Tibial artery (tissue), 4 donors: ENCODE measurements around the gene BTD.
"Not testable (repeated sequence)": the region's sequence is repeated elsewhere in the genome, so short reads cannot be mapped to it uniquely, and the experiment has no call there.

Source experiments
- DNase-seq, 2 donors: peaks; one replicate each; pipeline ENCODE4 v3.0.0-alpha.2; 2019
- H3K27ac ChIP-seq, 2 donors: fragments of 200-600 bp; sonication (generic) in 1 of 2; 1 replicate in 1 of 2; 2 replicates in 1 of 2; pipeline ENCODE4 v1.5.1; 2018 to 2019; ENCODE audit warnings: mild to moderate bottlenecking in 1 of 2
- H3K27me3 ChIP-seq, 2 donors: fragments of 200-600 bp; sonication (generic) in 1 of 2; one replicate each; pipeline versions ENCODE4 v1.5.1 to v1.6.0; 2016 to 2019
- H3K36me3 ChIP-seq, 3 donors: fragments of 200-600 bp; sonication (generic) in 2 of 3; one replicate each; pipeline ENCODE4 v1.5.1; 2016 to 2019; ENCODE audit warnings: mild to moderate bottlenecking in 2 of 3
- H3K4me1 ChIP-seq, 4 donors: fragments of 200-600 bp; sonication (generic) in 2 of 4; 1 replicate in 3 of 4; 2 replicates in 1 of 4; pipeline ENCODE4 v1.5.1; 2016 to 2019
- H3K4me3 ChIP-seq, 2 donors: fragments of 200-600 bp; sonication (generic) in 1 of 2; 1 replicate in 1 of 2; 2 replicates in 1 of 2; pipeline ENCODE4 v1.5.1; 2018 to 2019; ENCODE audit warnings: mild to moderate bottlenecking in 2 of 2
- H3K9me3 ChIP-seq, 3 donors: fragments of 200-600 bp; sonication (generic) in 1 of 3; one replicate each; pipeline ENCODE4 v1.5.1; 2016 to 2019
- intact Hi-C: fragments of 100-400 bp; cut with DNase I; formaldehyde crosslinking; loops from one replicate; pipeline ENCODE4 v1.15.0; 2023; ENCODE audit warnings: low total_unique reads
- TF ChIP-seq, protein P1 (sequence below), 2 experiments: fragments of 200-600 bp in 1 of 2; fragments of 450-650 bp in 1 of 2; IDR thresholded peaks; one replicate each; pipeline ENCODE4 v1.5.1; 2017 to 2019; ENCODE audit warnings: antibody characterized with exemption in 2 of 2, mild to moderate bottlenecking in 1 of 2, moderate library complexity in 1 of 2

The BTD gene

DNA sequence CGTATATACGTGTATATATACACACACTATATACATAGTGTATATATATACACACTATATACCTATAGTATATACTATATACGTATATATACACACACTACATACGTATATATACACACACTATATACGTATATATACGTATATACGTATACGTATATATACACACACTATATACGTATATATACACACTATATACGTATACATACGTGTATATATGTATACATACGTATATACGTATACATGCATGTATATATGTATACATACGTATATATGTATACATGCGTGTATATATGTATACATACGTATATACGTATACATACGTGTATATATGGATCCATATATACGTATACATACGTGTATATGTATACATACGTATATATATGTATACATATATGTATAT is 9.6 kb upstream of the BTD start:
- H3K9me3 ChIP-seq: no peaks in the 10 kb centered on the region
- no peaks in the 10 kb centered on the region for H3K4me1 ChIP-seq
- peaks cover 40 to 56% (median 40%) of the 10 kb centered on the region in 3 donors for H3K36me3 ChIP-seq
- intact Hi-C loops: no loop called here
- no peak for DNase-seq
- no peak overlapping the region for H3K4me3 ChIP-seq
- no peaks in the 10 kb centered on the region for H3K27me3 ChIP-seq
- TF ChIP-seq, protein P1, sequence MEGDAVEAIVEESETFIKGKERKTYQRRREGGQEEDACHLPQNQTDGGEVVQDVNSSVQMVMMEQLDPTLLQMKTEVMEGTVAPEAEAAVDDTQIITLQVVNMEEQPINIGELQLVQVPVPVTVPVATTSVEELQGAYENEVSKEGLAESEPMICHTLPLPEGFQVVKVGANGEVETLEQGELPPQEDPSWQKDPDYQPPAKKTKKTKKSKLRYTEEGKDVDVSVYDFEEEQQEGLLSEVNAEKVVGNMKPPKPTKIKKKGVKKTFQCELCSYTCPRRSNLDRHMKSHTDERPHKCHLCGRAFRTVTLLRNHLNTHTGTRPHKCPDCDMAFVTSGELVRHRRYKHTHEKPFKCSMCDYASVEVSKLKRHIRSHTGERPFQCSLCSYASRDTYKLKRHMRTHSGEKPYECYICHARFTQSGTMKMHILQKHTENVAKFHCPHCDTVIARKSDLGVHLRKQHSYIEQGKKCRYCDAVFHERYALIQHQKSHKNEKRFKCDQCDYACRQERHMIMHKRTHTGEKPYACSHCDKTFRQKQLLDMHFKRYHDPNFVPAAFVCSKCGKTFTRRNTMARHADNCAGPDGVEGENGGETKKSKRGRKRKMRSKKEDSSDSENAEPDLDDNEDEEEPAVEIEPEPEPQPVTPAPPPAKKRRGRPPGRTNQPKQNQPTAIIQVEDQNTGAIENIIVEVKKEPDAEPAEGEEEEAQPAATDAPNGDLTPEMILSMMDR (IDR thresholded peaks at IDR 0.05): no peak
- no peak overlapping the region for H3K27ac ChIP-seq

DNA sequence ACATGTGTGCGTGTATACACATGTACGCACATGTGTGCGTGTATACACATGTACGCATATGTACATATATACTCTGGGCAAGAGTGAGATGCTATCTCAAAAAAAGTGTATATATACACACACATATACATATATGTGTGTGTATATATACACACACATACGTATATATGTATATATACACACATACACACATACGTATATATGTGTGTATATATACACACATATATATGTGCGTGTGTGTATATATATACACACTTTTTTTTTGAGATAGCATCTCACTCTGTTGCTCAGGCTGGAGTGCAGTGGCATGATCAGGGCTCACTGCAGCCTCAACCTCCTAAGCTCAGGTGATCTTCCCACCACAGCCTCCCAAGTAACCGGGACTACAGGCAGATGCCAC is 8.6 kb upstream of the BTD start:
- no peak for DNase-seq
- peaks cover 46 to 53% (median 49%) of the 10 kb centered on the region in 3 donors for H3K36me3 ChIP-seq
- TF ChIP-seq, protein P1 (IDR thresholded peaks at IDR 0.05): no peak

DNA sequence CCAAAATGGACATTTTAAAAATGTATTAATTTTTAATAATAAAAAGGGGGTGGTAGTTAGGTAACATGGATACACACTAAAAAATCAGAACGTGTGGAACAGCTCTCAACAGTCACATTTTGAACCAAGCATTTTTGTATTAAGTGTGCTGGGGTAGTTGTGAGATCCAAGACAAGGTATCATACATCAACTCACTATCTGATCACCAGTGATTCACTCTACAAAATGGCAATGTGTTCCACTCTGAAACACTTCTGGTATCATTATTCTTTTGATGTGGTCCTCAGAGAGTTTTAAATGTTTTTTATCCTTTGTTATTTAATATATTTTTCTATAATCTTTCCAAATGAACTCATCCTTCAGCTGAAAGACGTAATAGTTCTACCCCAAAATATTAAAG is 5.6 kb upstream of the BTD start:
- H3K4me3 ChIP-seq: no peak overlapping the region
- H3K27me3 ChIP-seq: no peaks in the 10 kb centered on the region
- peaks cover 0 to 13% (median 10%) of the 10 kb centered on the region in 4 donors for H3K4me1 ChIP-seq
- DNase-seq: no peak
- TF ChIP-seq, protein P1 (IDR thresholded peaks at IDR 0.05): no peak
- intact Hi-C loops: no loop called here
- peaks cover 20 to 42% (median 41%) of the 10 kb centered on the region in 3 donors for H3K36me3 ChIP-seq
- no peak overlapping the region for H3K27ac ChIP-seq
- no peaks in the 10 kb centered on the region for H3K9me3 ChIP-seq

More for the DNA sequence above, 8.6 kb upstream of the BTD start:
- Histone ChIP-seq H3K27me3 (no peaks in the 10 kb centered on the region), H3K27ac (no peak overlapping the region), H3K4me3 (no peak overlapping the region), H3K4me1 (no peaks in the 10 kb centered on the region), H3K9me3 (no peaks in the 10 kb centered on the region)
- intact Hi-C loops: no loop called here

DNA sequence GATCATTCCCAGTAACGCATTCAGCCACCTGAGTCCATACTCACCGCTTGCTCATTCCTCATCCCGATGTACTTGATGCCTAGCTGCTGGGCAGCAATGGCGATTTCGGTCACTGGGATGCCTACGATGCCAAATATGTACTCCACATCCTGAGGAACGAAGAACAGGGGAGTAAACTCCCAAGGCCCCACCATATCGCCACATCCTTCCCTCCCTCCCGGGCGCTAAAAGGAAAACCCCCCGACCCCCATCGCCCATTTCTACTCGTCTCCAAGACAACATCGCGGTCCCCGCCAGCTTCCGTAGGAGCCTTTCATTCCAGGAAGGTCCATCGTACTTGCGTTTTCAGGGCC is 523 bp upstream of the BTD start:
- peaks cover 0 to 20% (median 12%) of the 10 kb centered on the region in 4 donors for H3K4me1 ChIP-seq
- peaks cover 9 to 24% (median 18%) of the 10 kb centered on the region in 3 donors for H3K36me3 ChIP-seq
- no peak for DNase-seq
- H3K9me3 ChIP-seq: no peaks in the 10 kb centered on the region
- intact Hi-C loops: no loop called here
- H3K4me3 ChIP-seq: peak overlapping the region; percentile 64 to 78
- TF ChIP-seq, protein P1 (IDR thresholded peaks at IDR 0.05): no peak
- H3K27me3 ChIP-seq: no peaks in the 10 kb centered on the region
- peak overlapping the region; percentile 82 to 85 for H3K27ac ChIP-seq

DNA sequence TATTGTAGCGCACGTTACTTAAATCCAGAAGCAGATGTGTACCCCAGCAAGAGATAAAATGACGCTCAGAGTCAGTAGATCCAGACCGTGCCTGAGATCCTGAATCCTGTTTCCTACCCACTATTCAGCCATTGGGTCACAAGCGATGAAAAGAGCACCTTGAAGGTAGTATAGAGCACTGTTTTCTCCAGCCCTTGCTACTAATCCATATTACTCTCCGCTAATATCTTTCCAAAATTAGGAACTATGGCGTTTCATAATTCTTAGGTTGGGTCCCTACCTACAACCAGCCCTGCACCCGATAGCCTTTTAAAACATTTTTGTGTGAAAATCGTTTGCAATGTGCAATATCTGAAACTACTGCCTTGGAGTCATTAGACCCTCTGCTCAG is 596 bp downstream of the BTD start:
- Histone ChIP-seq H3K4me1 (peaks cover 0 to 20% (median 12%) of the 10 kb centered on the region in 4 donors), H3K36me3 (peaks cover 6 to 24% (median 14%) of the 10 kb centered on the region in 3 donors), H3K27ac (peak overlapping the region; percentile 82 to 85), H3K9me3 (no peaks in the 10 kb centered on the region), H3K27me3 (no peaks in the 10 kb centered on the region), H3K4me3 (peak overlapping the region; percentile 64 to 78)
- intact Hi-C loops: no loop called here
- TF ChIP-seq, protein P1 (IDR thresholded peaks at IDR 0.05): no peak
- no peak for DNase-seq

DNA sequence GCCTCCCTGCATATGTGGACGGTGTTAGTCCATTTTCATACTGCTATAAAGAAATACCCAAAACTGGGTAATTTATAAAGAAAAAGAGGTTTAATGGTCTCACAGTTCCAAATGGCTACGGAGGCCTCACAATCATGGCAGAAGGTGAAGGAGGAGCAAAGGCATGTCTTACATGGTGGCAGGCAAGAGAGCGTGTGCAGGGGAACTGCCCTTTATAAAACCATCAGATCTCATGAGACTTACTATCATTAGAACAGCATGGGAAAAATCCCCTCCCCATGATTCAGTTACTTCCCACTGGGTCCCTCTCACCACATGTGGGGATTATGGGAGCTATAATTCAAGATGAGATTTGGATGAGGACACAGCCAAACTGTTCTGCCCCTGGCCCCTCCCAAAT is 1.3 kb downstream of the BTD start:
- DNase-seq, H3K27me3 ChIP-seq, intact Hi-C loops, H3K9me3 ChIP-seq: not testable (repeated sequence)
- peak overlapping the region in 1 of 2 donors; percentile 64 for H3K4me3 ChIP-seq
- H3K36me3 ChIP-seq: peaks cover 0 to 17% (median 14%) of the 10 kb centered on the region in 3 donors
- peak overlapping the region in 1 of 2 donors; percentile 82 for H3K27ac ChIP-seq
- H3K4me1 ChIP-seq: peaks cover 0 to 20% (median 12%) of the 10 kb centered on the region in 4 donors

DNA sequence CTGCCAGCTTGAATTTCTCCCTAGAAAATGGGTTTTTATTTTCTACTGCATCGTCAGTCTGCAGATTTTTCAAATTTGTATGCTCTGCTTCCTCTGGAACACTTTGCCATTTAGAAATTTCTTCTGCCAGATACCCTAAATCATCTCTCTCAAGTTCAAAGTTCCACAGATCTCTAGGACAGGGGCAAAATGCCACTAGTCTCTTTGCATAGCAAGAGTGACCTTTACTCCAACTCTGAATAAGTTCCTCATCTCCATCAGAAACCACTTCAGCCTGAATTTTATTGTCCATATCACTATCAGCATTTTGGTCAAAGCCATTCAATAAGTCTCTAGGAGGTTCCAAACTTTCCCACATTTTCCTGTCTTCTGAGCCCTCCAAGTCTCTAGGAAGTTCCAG is 3.0 kb downstream of the BTD start:
- DNase-seq, intact Hi-C loops, H3K27ac ChIP-seq, H3K4me3 ChIP-seq, H3K36me3 ChIP-seq, H3K27me3 ChIP-seq, H3K9me3 ChIP-seq: not testable (repeated sequence)
- peaks cover 0 to 20% (median 12%) of the 10 kb centered on the region in 4 donors for H3K4me1 ChIP-seq
